ENCODE results near the gene SLC6A6. TPM values are rescaled to one million over a fixed set of nuclear protein-coding genes. Genes with fewer than 3 reads are reported as not detected.

The SLC6A6 gene
- total and polyA plus RNA-seq, 4 donors: 0.92 to 7.2 (median 2.9) TPM

DNA sequence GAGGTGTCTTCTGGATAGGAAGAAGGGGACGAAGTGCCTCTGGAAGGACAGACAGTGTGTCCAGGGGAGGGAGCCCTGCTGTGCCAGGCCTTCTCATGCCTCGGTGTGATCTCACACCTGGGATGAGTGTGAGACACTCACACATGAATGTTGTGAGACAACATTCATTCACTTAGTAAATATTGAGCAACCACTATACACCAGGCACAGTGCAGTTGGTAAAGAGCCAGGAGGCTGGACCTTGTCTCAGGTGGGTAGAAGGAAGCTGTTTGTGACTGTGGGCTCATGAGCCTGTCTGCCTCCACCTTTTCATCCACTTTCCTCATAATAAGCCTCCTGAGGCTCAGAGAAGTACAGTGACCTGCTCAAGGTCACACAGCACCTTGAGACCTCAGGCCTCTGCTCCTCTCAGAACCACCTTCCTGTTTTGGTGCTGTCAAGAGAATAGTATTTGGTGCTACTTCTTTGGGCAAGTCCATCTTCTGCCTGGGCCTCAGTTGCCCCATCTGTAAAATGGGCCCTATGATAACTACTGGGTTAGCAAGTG lies 20.9 kb downstream of the SLC6A6 start:
- peak; percentile 53 for DNase-seq (ENCODE audit: low spot score)
- H3K9me3 ChIP-seq (ENCODE audit: control insufficient read depth in 4 of 4, low read length in 3 of 4): no peaks in the 10 kb centered on the region

DNA sequence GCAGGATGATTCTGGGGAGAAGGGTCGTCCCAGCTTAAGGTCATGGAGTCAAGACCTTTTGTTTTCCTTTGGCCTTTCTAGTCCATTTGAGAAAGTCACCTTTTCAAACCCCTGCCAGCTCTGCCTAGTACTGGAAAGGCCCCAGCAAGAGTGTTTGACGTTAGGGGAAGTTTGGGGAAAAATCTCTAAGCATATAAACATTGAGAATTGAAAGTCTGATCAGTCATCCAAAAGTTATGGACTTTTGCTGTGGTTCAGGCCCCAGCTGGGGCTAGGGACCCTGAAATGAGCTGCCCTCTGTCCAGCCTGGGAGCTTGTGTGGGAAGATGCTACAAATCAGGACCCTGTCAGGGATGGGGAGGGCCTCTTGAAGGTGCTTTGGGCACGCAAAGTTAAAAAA lies 21.6 kb downstream of the SLC6A6 start:
- TF ChIP-seq FOXA2 (IDR thresholded peaks at IDR 0.05): no peak
- no peak for TF ChIP-seq EGR1 (IDR thresholded peaks at IDR 0.05; ENCODE audit: low read depth in 2 of 2)
- TF ChIP-seq TAF1 (conservative IDR thresholded peaks at IDR 0.05): no peak
- TF ChIP-seq, protein P1, sequence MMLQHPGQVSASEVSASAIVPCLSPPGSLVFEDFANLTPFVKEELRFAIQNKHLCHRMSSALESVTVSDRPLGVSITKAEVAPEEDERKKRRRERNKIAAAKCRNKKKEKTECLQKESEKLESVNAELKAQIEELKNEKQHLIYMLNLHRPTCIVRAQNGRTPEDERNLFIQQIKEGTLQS (IDR thresholded peaks at IDR 0.05): no peak
- TF ChIP-seq RXRA (IDR thresholded peaks at IDR 0.05): no peak
- TF ChIP-seq, protein P2, sequence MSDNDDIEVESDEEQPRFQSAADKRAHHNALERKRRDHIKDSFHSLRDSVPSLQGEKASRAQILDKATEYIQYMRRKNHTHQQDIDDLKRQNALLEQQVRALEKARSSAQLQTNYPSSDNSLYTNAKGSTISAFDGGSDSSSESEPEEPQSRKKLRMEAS (IDR thresholded peaks at IDR 0.05): no peak
- no peak for TF ChIP-seq RAD21 (IDR thresholded peaks at IDR 0.05)
- no peak for TF ChIP-seq HNF4A (conservative IDR thresholded peaks at IDR 0.05)
- no peak for TF ChIP-seq YY1 (IDR thresholded peaks at IDR 0.05)
- WGBS: 59% methylated on average over 3 of the region's 3 CpGs
- no peak overlapping the region for H3K4me3 ChIP-seq (ENCODE audit: low read depth in 1 of 3, low read length in 3 of 3)
- peaks cover 0 to 10% (median 6%) of the 10 kb centered on the region in 4 donors for H3K27me3 ChIP-seq (ENCODE audit: control insufficient read depth in 4 of 4, insufficient read depth in 4 of 4, low read length in 3 of 4)
- H3K36me3 ChIP-seq (ENCODE audit: control insufficient read depth in 4 of 4, insufficient read depth in 3 of 4, low read depth in 1 of 4, low read length in 3 of 4): no peaks in the 10 kb centered on the region
- no peak for DNase-seq (ENCODE audit: low spot score)
- peaks cover 0 to 9% (median 3%) of the 10 kb centered on the region in 4 donors for H3K4me1 ChIP-seq (ENCODE audit: control insufficient read depth in 4 of 4, insufficient read depth in 4 of 4, low read length in 3 of 4)
- H3K9ac ChIP-seq (ENCODE audit: low read depth in 1 of 2, low read length in 2 of 2): no peak overlapping the region
- H3K27ac ChIP-seq (ENCODE audit: low read depth in 1 of 2, low read length in 2 of 2): no peak overlapping the region
- no peaks in the 10 kb centered on the region for H3K9me3 ChIP-seq (ENCODE audit: control insufficient read depth in 4 of 4, low read length in 3 of 4)

More for the DNA sequence above, 20.9 kb downstream of the SLC6A6 start:
- Histone ChIP-seq H3K4me3 (ENCODE audit: low read depth in 1 of 3, low read length in 3 of 3) (no peak overlapping the region), H3K9ac (ENCODE audit: low read depth in 1 of 2, low read length in 2 of 2) (no peak overlapping the region), H3K36me3 (ENCODE audit: control insufficient read depth in 4 of 4, insufficient read depth in 3 of 4, low read depth in 1 of 4, low read length in 3 of 4) (no peaks in the 10 kb centered on the region), H3K27me3 (ENCODE audit: control insufficient read depth in 4 of 4, insufficient read depth in 4 of 4, low read length in 3 of 4) (peaks cover 0 to 10% (median 6%) of the 10 kb centered on the region in 4 donors), H3K4me1 (ENCODE audit: control insufficient read depth in 4 of 4, insufficient read depth in 4 of 4, low read length in 3 of 4) (peaks cover 0 to 9% (median 3%) of the 10 kb centered on the region in 4 donors), H3K27ac (ENCODE audit: low read depth in 1 of 2, low read length in 2 of 2) (no peak overlapping the region)
- TF ChIP-seq HNF4A (conservative IDR thresholded peaks at IDR 0.05): peak; percentile 58 to 67
- peak in 1 of 2 donors; percentile 46 for TF ChIP-seq RXRA (IDR thresholded peaks at IDR 0.05)
- TF ChIP-seq RAD21 (IDR thresholded peaks at IDR 0.05): no peak
- no peak for TF ChIP-seq JUND (IDR thresholded peaks at IDR 0.05)
- TF ChIP-seq HNF4G (IDR thresholded peaks at IDR 0.05): no peak
- 52% methylated on average over 2 of the region's 2 CpGs for WGBS

DNA sequence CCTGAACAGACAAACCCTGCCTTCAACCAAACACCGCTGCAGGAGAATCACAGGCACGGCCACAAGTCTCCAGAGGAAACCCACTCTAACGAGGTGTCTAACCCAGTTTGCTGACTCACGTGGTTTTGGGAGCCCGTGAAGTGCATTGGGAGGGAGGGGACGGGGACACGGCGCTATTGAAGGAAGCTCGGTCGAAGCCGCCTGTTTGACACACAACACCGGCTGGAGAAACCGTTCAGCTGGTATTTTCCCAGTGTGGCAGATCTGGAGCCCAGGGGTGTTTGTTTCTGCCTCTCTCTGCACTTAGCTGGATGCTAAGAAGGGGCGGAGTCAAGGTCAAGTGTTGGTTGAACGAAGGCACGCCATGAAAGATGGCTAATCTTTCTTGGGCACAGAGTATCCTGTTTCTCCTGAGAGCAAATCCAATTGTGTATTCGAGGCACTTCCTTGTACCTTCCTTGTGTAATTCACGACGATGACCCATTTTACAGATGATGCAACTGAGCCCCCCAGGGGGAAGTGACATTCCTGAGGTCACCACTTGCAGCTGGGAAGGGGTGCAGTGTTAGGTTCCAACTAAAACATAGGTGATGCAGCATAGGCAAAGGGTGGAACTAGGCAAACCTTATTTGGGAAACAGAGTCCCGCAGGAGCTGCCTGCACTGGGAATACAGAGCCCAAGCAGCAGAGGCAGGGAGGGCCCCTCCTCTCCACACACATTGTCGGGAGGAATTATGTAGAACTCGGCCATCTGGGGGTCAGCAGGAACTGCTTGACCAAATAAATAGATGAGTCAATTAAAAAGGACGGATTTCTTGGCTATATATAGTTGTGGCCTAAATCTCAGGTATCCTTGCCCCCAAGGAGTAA lies 22.5 kb downstream of the SLC6A6 start:
- H3K27ac ChIP-seq (ENCODE audit: low read depth in 1 of 2, low read length in 2 of 2): no peak overlapping the region
- peaks cover 0 to 9% (median 2%) of the 10 kb centered on the region in 4 donors for H3K4me1 ChIP-seq (ENCODE audit: control insufficient read depth in 4 of 4, insufficient read depth in 4 of 4, low read length in 3 of 4)
- peaks cover 0 to 10% (median 2%) of the 10 kb centered on the region in 4 donors for H3K27me3 ChIP-seq (ENCODE audit: control insufficient read depth in 4 of 4, insufficient read depth in 4 of 4, low read length in 3 of 4)
- no peak for DNase-seq (ENCODE audit: low spot score)
- H3K36me3 ChIP-seq (ENCODE audit: control insufficient read depth in 4 of 4, insufficient read depth in 3 of 4, low read depth in 1 of 4, low read length in 3 of 4): no peaks in the 10 kb centered on the region
- no peaks in the 10 kb centered on the region for H3K9me3 ChIP-seq (ENCODE audit: control insufficient read depth in 4 of 4, low read length in 3 of 4)
- no peak overlapping the region for H3K4me3 ChIP-seq (ENCODE audit: low read depth in 1 of 3, low read length in 3 of 3)
- H3K9ac ChIP-seq (ENCODE audit: low read depth in 1 of 2, low read length in 2 of 2): no peak overlapping the region
- WGBS: 81% methylated on average over 23 of the region's 23 CpGs
- TF ChIP-seq JUND (IDR thresholded peaks at IDR 0.05) (no peak), FOXA1 (IDR thresholded peaks at IDR 0.05) (no peak)
- TF ChIP-seq, protein P3, sequence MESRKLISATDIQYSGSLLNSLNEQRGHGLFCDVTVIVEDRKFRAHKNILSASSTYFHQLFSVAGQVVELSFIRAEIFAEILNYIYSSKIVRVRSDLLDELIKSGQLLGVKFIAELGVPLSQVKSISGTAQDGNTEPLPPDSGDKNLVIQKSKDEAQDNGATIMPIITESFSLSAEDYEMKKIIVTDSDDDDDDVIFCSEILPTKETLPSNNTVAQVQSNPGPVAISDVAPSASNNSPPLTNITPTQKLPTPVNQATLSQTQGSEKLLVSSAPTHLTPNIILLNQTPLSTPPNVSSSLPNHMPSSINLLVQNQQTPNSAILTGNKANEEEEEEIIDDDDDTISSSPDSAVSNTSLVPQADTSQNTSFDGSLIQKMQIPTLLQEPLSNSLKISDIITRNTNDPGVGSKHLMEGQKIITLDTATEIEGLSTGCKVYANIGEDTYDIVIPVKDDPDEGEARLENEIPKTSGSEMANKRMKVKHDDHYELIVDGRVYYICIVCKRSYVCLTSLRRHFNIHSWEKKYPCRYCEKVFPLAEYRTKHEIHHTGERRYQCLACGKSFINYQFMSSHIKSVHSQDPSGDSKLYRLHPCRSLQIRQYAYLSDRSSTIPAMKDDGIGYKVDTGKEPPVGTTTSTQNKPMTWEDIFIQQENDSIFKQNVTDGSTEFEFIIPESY (IDR thresholded peaks at IDR 0.05): no peak

Data from liver (tissue), 9 donors.